PC-9 (cell line): ENCODE data around the gene MPL. TPM values are rescaled to one million over a fixed set of nuclear protein-coding genes. Genes with fewer than 3 reads are reported as not detected.

Experiments used
- BruUV-seq: library from RNA; stranded (reverse); fragments of 400-500 nt; replicated peaks from 2 replicates; lab custom pipeline; 2021; lab: Mats Ljungman, UMichigan
- CTCF ChIA-PET: fragments of 300-600 bp; sonication (Branson Sonifier 250); formaldehyde crosslinking; loops from one replicate; lab custom pipeline; 2022; ENCODE audit warnings: antibody characterized with exemption; lab: Charles Lee
- POLR2A ChIA-PET: fragments of 300-600 bp; sonication (Branson Sonifier 250); formaldehyde crosslinking; loops from one replicate; lab custom pipeline; 2022; ENCODE audit warnings: antibody characterized with exemption; ENCODE audit not compliant: unreplicated experiment; lab: Charles Lee
- DNase-seq, 2 experiments: peaks; one replicate each; pipeline versions ENCODE4 v3.0.0 to v3.0.0-alpha.2; 2015 to 2022; ENCODE audit warnings: mixed read lengths in 1 of 2
- H2AFZ ChIP-seq: fragments of 200-600 bp; sonication (generic); 2 replicates; pipeline ENCODE4 v1.8.1; 2017; ENCODE audit warnings: antibody characterized with exemption
- H3F3A ChIP-seq: fragments of 200-600 bp; sonication (generic); 2 replicates; pipeline ENCODE4 v1.8.1; 2017; ENCODE audit warnings: antibody characterized with exemption, mild to moderate bottlenecking, low read depth; ENCODE audit not compliant: insufficient read depth
- H3K27ac ChIP-seq: fragments of 200-600 bp; sonication (generic); 2 replicates; pipeline ENCODE4 v1.6.1; 2016; ENCODE audit warnings: mixed run types
- H3K27me3 ChIP-seq: fragments of 200-600 bp; sonication (generic); 2 replicates; pipeline ENCODE4 v1.6.1; 2016; ENCODE audit warnings: low read depth, mixed run types; ENCODE audit not compliant: insufficient read depth
- H3K36me3 ChIP-seq: fragments of 200-600 bp; sonication (generic); 2 replicates; pipeline ENCODE4 v1.6.1; 2016; ENCODE audit warnings: low read depth, mixed run types
- H3K4me1 ChIP-seq: fragments of 200-600 bp; sonication (generic); replicated peaks from 2 replicates; pipeline ENCODE4 v1.6.1; 2016; ENCODE audit warnings: mixed run types; ENCODE audit not compliant: insufficient read depth
- H3K4me2 ChIP-seq: fragments of 200-600 bp; sonication (generic); 2 replicates; pipeline ENCODE4 v1.6.1; 2017; ENCODE audit warnings: mixed run types
- H3K4me3 ChIP-seq: fragments of 200-600 bp; sonication (generic); 2 replicates; pipeline ENCODE4 v1.6.1; 2016; ENCODE audit warnings: mixed run types
- H3K79me2 ChIP-seq: fragments of 200-600 bp; sonication (generic); 2 replicates; pipeline ENCODE4 v1.6.1; 2017; ENCODE audit warnings: low read depth, mixed run types
- H3K9me2 ChIP-seq: fragments of 200-600 bp; sonication (generic); 2 replicates; pipeline ENCODE4 v1.8.1; 2017; ENCODE audit warnings: mild to moderate bottlenecking; ENCODE audit not compliant: insufficient read depth
- H3K9me3 ChIP-seq: fragments of 200-600 bp; sonication (generic); 2 replicates; pipeline ENCODE4 v1.8.1; 2016; ENCODE audit warnings: low read depth; ENCODE audit not compliant: insufficient read depth
- H4K20me1 ChIP-seq: fragments of 200-600 bp; sonication (generic); 2 replicates; pipeline ENCODE4 v1.8.1; 2017; ENCODE audit not compliant: insufficient read depth
- EZH2 ChIP-seq: fragments of 200-600 bp; sonication (generic); IDR thresholded peaks from 2 replicates; pipeline ENCODE4 v1.8.0; 2017; ENCODE audit warnings: antibody characterized with exemption, low read depth
- intact Hi-C: fragments of 100-400 bp; cut with micrococcal nuclease; formaldehyde crosslinking; loops from one replicate; pipeline ENCODE4 v1.10.0; 2022; ENCODE audit not compliant: unreplicated experiment
- total RNA-seq: library from RNA; stranded (reverse); gene quantifications from 2 replicates; pipeline ENCODE4 v1.2.3, GENCODE V29; 2021
- TF ChIP-seq, protein P1 (sequence below): fragments of 200-600 bp; sonication (generic); conservative IDR thresholded peaks from 2 replicates; pipeline ENCODE4 v1.6.1; 2017; ENCODE audit warnings: mixed run types, antibody characterized with exemption, mild to moderate bottlenecking, moderate library complexity

MPL gene
- total RNA-seq, 1 experiment from 2014 or later: 0.76 TPM

DNA sequence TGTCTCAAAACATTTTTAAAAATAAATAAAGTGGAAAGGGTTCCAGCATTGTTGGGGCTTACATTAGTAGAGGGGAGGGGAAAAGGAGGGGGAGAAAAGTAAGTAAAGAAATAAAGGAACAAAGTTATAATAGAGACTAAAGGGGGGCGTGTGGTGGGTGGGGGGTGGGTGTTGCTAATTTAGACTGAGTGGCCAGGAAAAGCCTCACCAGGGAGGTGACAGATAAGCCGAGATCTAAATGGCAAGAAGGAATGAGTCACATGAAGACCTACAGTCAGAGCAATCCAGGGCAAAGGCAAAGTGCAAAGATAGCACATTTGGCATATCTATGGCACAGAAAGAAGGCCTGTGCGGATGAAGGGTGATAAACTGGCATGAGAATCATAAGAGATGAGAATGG lies 7.5 kb downstream of the MPL start:
- H3K79me2 ChIP-seq: no peaks in the 10 kb centered on the region
- no peaks in the 10 kb centered on the region for H3K36me3 ChIP-seq
- no TSS peak for BruUV-seq
- peak overlapping the region; percentile 62 for H3K27ac ChIP-seq
- no peak overlapping the region for H3K4me3 ChIP-seq
- H3K4me2 ChIP-seq: peak overlapping the region; percentile 56
- CTCF ChIA-PET: no interaction called here
- no peaks in the 10 kb centered on the region for H3K9me2 ChIP-seq
- no peak for TF ChIP-seq EZH2
- TF ChIP-seq, protein P1, sequence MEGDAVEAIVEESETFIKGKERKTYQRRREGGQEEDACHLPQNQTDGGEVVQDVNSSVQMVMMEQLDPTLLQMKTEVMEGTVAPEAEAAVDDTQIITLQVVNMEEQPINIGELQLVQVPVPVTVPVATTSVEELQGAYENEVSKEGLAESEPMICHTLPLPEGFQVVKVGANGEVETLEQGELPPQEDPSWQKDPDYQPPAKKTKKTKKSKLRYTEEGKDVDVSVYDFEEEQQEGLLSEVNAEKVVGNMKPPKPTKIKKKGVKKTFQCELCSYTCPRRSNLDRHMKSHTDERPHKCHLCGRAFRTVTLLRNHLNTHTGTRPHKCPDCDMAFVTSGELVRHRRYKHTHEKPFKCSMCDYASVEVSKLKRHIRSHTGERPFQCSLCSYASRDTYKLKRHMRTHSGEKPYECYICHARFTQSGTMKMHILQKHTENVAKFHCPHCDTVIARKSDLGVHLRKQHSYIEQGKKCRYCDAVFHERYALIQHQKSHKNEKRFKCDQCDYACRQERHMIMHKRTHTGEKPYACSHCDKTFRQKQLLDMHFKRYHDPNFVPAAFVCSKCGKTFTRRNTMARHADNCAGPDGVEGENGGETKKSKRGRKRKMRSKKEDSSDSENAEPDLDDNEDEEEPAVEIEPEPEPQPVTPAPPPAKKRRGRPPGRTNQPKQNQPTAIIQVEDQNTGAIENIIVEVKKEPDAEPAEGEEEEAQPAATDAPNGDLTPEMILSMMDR: no peak
- H4K20me1 ChIP-seq: no peaks in the 10 kb centered on the region
- POLR2A ChIA-PET: no interaction called here
- H3K4me1 ChIP-seq: peaks cover 62% of the 10 kb centered on the region
- peak in 1 of 2 experiments; percentile 70 for DNase-seq
- intact Hi-C loops: no loop called here
- no peaks in the 10 kb centered on the region for H3K9me3 ChIP-seq
- H3K27me3 ChIP-seq: no peaks in the 10 kb centered on the region
- H3F3A ChIP-seq: peaks cover 58% of the 10 kb centered on the region
- H2AFZ ChIP-seq: no peak overlapping the region

DNA sequence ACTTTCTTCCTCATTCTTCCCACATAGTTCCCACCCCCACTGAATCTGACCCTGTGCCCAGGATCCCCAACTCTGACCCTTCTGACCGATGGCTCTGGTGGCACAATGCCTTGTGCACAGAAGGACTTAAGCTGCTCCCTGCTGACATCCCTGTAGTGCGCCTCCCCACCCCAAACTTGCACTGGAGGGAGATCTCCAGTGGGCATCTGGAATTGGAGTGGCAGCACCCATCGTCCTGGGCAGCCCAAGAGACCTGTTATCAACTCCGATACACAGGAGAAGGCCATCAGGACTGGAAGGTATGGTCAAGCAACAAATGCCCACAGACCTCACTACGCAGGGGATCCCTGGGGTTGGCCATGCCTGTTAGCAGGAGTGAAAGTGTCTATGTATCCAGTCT lies 9.0 kb downstream of the MPL start:
- H3K9me3 ChIP-seq: no peaks in the 10 kb centered on the region
- H3K4me3 ChIP-seq: no peak overlapping the region
- no peaks in the 10 kb centered on the region for H3K79me2 ChIP-seq
- H3K4me1 ChIP-seq: peaks cover 65% of the 10 kb centered on the region
- ChIA-PET CTCF (no interaction called here), POLR2A (interaction anchor here (0.6 kb wide), 1 partner anchor 78 kb away, joined by 5 read pairs; no protein-coding TSS in a partner anchor)
- H4K20me1 ChIP-seq: no peaks in the 10 kb centered on the region
- H3F3A ChIP-seq: peaks cover 66% of the 10 kb centered on the region
- no peak for TF ChIP-seq EZH2
- TF ChIP-seq, protein P1: no peak
- H2AFZ ChIP-seq: no peak overlapping the region
- H3K27me3 ChIP-seq: no peaks in the 10 kb centered on the region
- DNase-seq: no peak
- H3K36me3 ChIP-seq: no peaks in the 10 kb centered on the region
- no peak overlapping the region for H3K4me2 ChIP-seq
- BruUV-seq: no TSS peak
- intact Hi-C loops: no loop called here
- no peak overlapping the region for H3K27ac ChIP-seq
- H3K9me2 ChIP-seq: no peaks in the 10 kb centered on the region

DNA sequence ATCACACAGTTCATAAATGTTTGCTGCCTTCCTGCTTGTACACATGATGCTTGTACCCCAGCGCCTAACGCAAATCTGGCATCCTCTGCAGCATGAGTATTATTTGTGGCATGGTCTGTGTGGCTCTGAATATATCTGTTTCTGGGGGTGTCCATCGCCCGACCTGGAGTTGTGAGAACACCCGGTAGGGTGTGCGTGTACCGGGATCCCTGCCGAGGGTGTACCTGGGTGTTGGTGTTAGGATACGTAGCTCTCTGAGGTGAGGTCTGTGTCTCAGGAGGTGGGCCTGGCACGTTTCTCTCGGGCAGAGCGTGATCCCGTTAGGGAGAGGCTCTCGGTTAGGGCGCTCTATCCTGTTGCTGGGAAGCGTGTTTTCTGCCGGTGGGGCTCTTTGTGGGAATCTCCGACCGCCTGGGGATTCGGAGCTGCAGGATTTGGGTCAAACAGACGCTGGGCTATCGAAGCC lies 10.8 kb downstream of the MPL start:
- ChIA-PET POLR2A (interaction anchor here (0.5 to 1.0 kb wide), 10 partner anchors 10 to 1834 kb away, joined by 3 to 13 read pairs (median 4); partner anchors contain the start of gene CDC20), CTCF (interaction anchor here (0.6 to 1.0 kb wide), 2 partner anchors 21 to 110 kb away, joined by 3 to 7 read pairs; no protein-coding TSS in a partner anchor)
- intact Hi-C loops: loop anchor here (2.0 kb wide), 2 partner anchors 64 to 78 kb away; partner anchors contain the start of gene C1orf210

More for the DNA sequence above, 10.8 kb downstream of the MPL start:
- Histone ChIP-seq H2AFZ (peak overlapping the region; percentile 82), H3K4me3 (peak overlapping the region; percentile 66), H3K9me3 (no peaks in the 10 kb centered on the region), H3K36me3 (no peaks in the 10 kb centered on the region), H3K79me2 (no peaks in the 10 kb centered on the region), H3K4me1 (peaks cover 55% of the 10 kb centered on the region), H3F3A (peaks cover 57% of the 10 kb centered on the region), H3K27ac (peak overlapping the region; percentile 94), H4K20me1 (no peaks in the 10 kb centered on the region), H3K4me2 (peak overlapping the region; percentile 95), H3K27me3 (no peaks in the 10 kb centered on the region), H3K9me2 (no peaks in the 10 kb centered on the region)
- TF ChIP-seq, protein P1: no peak
- TF ChIP-seq EZH2: no peak
- BruUV-seq: TSS peak; percentile 89
- DNase-seq: no peak
